Activated CD4-positive, alpha-beta memory T cell treated with anti-CD3 and anti-CD28 coated beads for 36 hours (primary cell): ENCODE results near the gene ID1. TPM values are rescaled to one million over a fixed set of nuclear protein-coding genes. Genes with fewer than 3 reads are reported as not detected.
A peak's percentile ranks its signal among the peaks of the same experiment; 100 is the strongest.
"Not testable (repeated sequence)": the region's sequence is repeated elsewhere in the genome, so short reads cannot be mapped to it uniquely, and the experiment has no call there.

Experiments used
- CTCF ChIA-PET: fragments of 350-600 bp; sonication (Branson Sonifier 250); formaldehyde crosslinking; loops from one replicate; lab custom pipeline; 2021; ENCODE audit warnings: antibody characterized with exemption, inconsistent platforms; lab: Charles Lee
- POLR2A ChIA-PET: fragments of 350-600 bp; sonication (Branson Sonifier 250); formaldehyde crosslinking; loops from one replicate; lab custom pipeline; 2021; ENCODE audit warnings: antibody characterized with exemption; lab: Charles Lee
- DNase-seq: peaks from one replicate; pipeline ENCODE4 v3.0.0-alpha.2; 2020
- H3K27ac Mint-ChIP-seq: one replicate; pipeline ENCODE4 v1.8.0; 2021; ENCODE audit warnings: mixed read lengths
- H3K27me3 Mint-ChIP-seq: one replicate; pipeline ENCODE4 v1.8.0; 2021; ENCODE audit warnings: mixed read lengths
- H3K36me3 Mint-ChIP-seq: one replicate; pipeline ENCODE4 v1.8.0; 2021; ENCODE audit warnings: mixed read lengths
- H3K4me1 Mint-ChIP-seq: one replicate; pipeline ENCODE4 v1.8.0; 2021; ENCODE audit warnings: low read depth, mixed read lengths
- H3K4me3 Mint-ChIP-seq: one replicate; pipeline ENCODE4 v1.8.0; 2021; ENCODE audit warnings: mild to moderate bottlenecking, mixed read lengths
- H3K9me3 Mint-ChIP-seq: one replicate; pipeline ENCODE4 v1.8.0; 2021; ENCODE audit warnings: mixed read lengths
- intact Hi-C: fragments of 100-400 bp; cut with micrococcal nuclease; formaldehyde crosslinking; loops from one replicate; pipeline ENCODE4 v1.15.1; 2023
- total RNA-seq, 2 experiments: library from RNA; stranded (reverse); gene quantifications; one replicate each; pipeline ENCODE4 v1.2.3, GENCODE V29; 2021

ID1 gene
- total RNA-seq, 2 experiments from 2014 or later: 0.90 to 1.3 TPM

DNA sequence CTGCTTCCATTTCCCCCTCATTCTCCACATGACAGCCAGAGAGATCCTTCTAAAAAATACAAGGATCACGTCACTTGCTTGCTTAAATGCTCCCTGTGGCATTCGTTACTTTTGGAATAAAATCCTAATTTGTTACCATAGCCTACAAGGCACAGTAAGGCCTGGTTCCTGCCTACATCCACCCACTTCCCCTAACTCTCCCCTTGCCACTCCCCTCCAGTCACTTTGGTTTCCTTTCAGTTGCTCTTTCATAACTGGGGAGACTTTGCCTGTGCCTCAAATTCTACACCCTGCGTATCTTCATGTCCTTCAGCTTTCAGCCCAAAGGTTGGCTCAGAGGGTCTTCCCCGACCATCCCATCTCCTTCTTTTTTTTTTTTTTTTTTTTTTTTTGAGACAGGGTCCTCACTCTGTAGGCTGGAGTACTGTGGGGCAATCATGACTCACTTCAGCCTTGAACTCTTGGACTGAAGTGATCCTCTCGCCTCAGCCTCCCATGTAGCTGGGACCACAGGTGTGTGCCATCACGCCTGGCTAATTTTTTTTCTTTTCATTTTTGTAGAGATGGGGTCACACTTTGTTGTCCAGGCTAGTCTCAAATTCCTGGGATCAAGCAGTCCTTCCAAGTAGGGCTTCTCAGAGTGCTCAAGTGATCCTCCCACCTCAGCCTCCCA lies 12.5 kb downstream of the ID1 start:
- Mint-ChIP-seq H3K9me3 (no peaks in the 10 kb centered on the region), H3K4me3 (no peak overlapping the region), H3K27me3 (peaks cover 1% of the 10 kb centered on the region), H3K27ac (no peak overlapping the region), H3K36me3 (no peaks in the 10 kb centered on the region), H3K4me1 (peaks cover 2% of the 10 kb centered on the region)
- CTCF ChIA-PET: interaction anchor here (18.8 kb wide), 1 partner anchor 51 kb away, joined by 1211 read pairs; no protein-coding TSS in a partner anchor
- POLR2A ChIA-PET: no interaction called here
- intact Hi-C loops: no loop called here
- no peak for DNase-seq

DNA sequence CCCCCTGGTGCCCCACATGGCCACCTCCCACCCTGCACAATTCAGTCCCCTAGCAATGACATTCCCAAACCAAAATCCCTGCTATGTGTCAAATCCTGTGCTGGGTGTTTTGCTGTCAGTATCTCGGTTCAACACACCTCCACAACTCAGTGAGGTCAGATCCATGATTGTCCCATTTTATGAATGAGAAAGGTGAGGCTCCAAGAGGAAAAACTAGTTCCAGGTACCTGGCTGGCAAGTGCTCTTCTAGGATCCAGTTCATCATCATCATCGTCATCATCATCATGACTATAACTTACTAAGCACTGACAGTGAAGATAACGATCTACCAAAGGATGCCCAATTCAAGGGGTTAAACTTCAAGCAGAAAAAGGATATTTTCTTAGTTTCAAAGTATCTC lies 15.2 kb downstream of the ID1 start:
- H3K4me3 Mint-ChIP-seq: no peak overlapping the region
- H3K36me3 Mint-ChIP-seq: no peaks in the 10 kb centered on the region
- intact Hi-C loops: no loop called here
- no peak for DNase-seq
- ChIA-PET CTCF (interaction anchor here (1.4 to 1.6 kb wide), 2 partner anchors 14 to 41 kb away, joined by 4 to 7 read pairs; no protein-coding TSS in a partner anchor), POLR2A (no interaction called here)
- no peak overlapping the region for H3K27ac Mint-ChIP-seq
- no peaks in the 10 kb centered on the region for H3K9me3 Mint-ChIP-seq
- H3K27me3 Mint-ChIP-seq: no peaks in the 10 kb centered on the region
- H3K4me1 Mint-ChIP-seq: no peaks in the 10 kb centered on the region

GRCh38 chr20:31623123-31623505 lies 18.0 kb downstream of the ID1 start:
- H3K4me1 Mint-ChIP-seq, POLR2A ChIA-PET, H3K27ac Mint-ChIP-seq, H3K27me3 Mint-ChIP-seq, DNase-seq, H3K4me3 Mint-ChIP-seq, H3K9me3 Mint-ChIP-seq, H3K36me3 Mint-ChIP-seq, intact Hi-C loops: not testable (repeated sequence)
- CTCF ChIA-PET: interaction anchor here (3.6 kb wide), 1 partner anchor 10 kb away, joined by 13 read pairs; no protein-coding TSS in a partner anchor

GRCh38 chr20:31626534-31626933 lies 21.4 kb downstream of the ID1 start:
- POLR2A ChIA-PET, H3K27me3 Mint-ChIP-seq, H3K4me1 Mint-ChIP-seq, H3K36me3 Mint-ChIP-seq, intact Hi-C loops, H3K9me3 Mint-ChIP-seq, H3K4me3 Mint-ChIP-seq, DNase-seq, H3K27ac Mint-ChIP-seq: not testable (repeated sequence)
- CTCF ChIA-PET: interaction anchor here (0.8 kb wide), 1 partner anchor 97 kb away, joined by 5 read pairs; no protein-coding TSS in a partner anchor

- CTCF ChIA-PET, H3K9me3 Mint-ChIP-seq: not testable (repeated sequence)
Observed at GRCh38 chr20:31628057-31628456, 23.0 kb downstream of the ID1 start.

DNA sequence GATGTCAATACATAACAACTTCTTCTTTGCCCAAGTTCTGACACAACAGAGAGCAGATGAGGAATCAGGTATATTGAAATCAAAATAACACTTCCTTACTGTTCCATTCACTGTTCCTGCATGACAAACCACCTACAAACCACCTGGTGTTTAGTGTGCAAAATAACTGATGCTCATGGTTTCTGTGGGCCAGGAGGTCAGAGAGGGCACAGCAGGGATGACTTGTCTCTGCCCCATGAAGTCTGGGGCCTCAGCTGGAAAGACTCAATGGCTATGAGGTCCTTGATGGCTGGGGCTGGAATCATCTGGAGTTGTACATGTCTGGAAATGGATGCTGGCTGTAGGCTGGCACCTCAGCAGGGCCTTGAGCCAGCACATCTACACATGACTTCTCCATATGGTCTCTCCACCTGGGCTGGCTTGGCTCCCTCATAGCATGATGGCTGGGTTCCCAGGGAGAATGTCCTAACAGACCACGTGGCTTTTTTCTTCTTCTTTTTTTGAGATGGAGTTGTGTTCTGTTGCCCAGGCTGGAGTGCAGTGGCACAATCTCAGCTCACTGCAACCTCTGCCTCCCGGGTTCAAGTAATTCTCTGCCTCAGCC lies 25.2 kb downstream of the ID1 start:
- H3K27me3 Mint-ChIP-seq: no peaks in the 10 kb centered on the region
- DNase-seq: peak; percentile 25
- CTCF ChIA-PET: interaction anchor here (0.7 to 7.5 kb wide), 3 partner anchors 31 to 91 kb away, joined by 3 to 164 read pairs (median 4); partner anchors contain the start of gene BCL2L1
- POLR2A ChIA-PET: no interaction called here
- H3K9me3 Mint-ChIP-seq: no peaks in the 10 kb centered on the region
- no peaks in the 10 kb centered on the region for H3K36me3 Mint-ChIP-seq
- H3K4me3 Mint-ChIP-seq: no peak overlapping the region
- intact Hi-C loops: no loop called here
- H3K27ac Mint-ChIP-seq: no peak overlapping the region
- H3K4me1 Mint-ChIP-seq: peaks cover 3% of the 10 kb centered on the region

More at GRCh38 chr20:31628057-31628456, 23.0 kb downstream of the ID1 start:
- H3K27ac Mint-ChIP-seq, H3K4me3 Mint-ChIP-seq, H3K27me3 Mint-ChIP-seq, DNase-seq, POLR2A ChIA-PET, intact Hi-C loops, H3K4me1 Mint-ChIP-seq, H3K36me3 Mint-ChIP-seq: not testable (repeated sequence)

GRCh38 chr20:31632548-31633338 lies 27.7 kb downstream of the ID1 start:
- no peaks in the 10 kb centered on the region for H3K9me3 Mint-ChIP-seq
- DNase-seq: no peak
- CTCF ChIA-PET: interaction anchor here (0.6 to 7.5 kb wide), 10 partner anchors 12 to 103 kb away, joined by 3 to 164 read pairs (median 6); partner anchors contain the start of gene BCL2L1
- peaks cover 3% of the 10 kb centered on the region for H3K4me1 Mint-ChIP-seq
- H3K36me3 Mint-ChIP-seq: no peaks in the 10 kb centered on the region
- POLR2A ChIA-PET: no interaction called here
- intact Hi-C loops: no loop called here
- H3K4me3 Mint-ChIP-seq: no peak overlapping the region
- no peaks in the 10 kb centered on the region for H3K27me3 Mint-ChIP-seq
- no peak overlapping the region for H3K27ac Mint-ChIP-seq

- intact Hi-C loops: no loop called here
- DNase-seq: no peak
- H3K36me3 Mint-ChIP-seq: no peaks in the 10 kb centered on the region
- no peak overlapping the region for H3K4me3 Mint-ChIP-seq
- CTCF ChIA-PET: interaction anchor here (0.8 to 7.5 kb wide), 26 partner anchors 9 to 205 kb away, joined by 3 to 164 read pairs (median 5); partner anchors contain the start of genes BCL2L1 and TPX2
- H3K9me3 Mint-ChIP-seq: no peaks in the 10 kb centered on the region
- H3K27me3 Mint-ChIP-seq: peaks cover 1% of the 10 kb centered on the region
- POLR2A ChIA-PET: interaction anchor here (0.6 to 1.3 kb wide), 2 partner anchors 28 to 78 kb away, joined by 3 to 5 read pairs; no protein-coding TSS in a partner anchor
- H3K4me1 Mint-ChIP-seq: peaks cover 3% of the 10 kb centered on the region
- no peak overlapping the region for H3K27ac Mint-ChIP-seq
Observed at GRCh38 chr20:31633339-31633914, 28.3 kb downstream of the ID1 start.

DNA sequence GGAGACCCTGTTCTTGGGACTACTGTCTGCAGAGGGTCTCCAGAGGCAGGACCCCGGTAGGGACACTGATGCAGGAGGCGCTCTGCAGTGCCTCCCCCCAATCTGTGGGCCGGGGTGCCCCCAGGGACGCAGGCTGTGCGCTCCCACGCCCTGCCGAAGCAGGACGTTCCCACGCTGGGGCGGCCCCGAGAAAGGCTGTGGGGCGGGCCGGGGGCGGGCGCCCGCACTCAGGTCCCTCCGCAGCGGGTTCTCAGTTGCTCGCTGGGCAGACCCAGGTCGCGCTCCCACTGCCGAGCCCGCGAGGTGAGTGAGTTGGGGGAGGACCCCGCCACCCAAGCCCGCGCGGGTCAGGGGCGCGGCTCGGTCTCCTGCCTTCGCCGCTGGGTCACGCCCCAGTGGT lies 32.6 kb downstream of the ID1 start, which contains the start of gene COX4I2:
Gene COX4I2, plus strand, starts transcription at position 253 of the 400 bp plus-strand sequence. CDS start 1,106 bp downstream, outside the sequence.
- intact Hi-C loops: no loop called here
- no peaks in the 10 kb centered on the region for H3K36me3 Mint-ChIP-seq
- H3K9me3 Mint-ChIP-seq: no peaks in the 10 kb centered on the region
- ChIA-PET CTCF (interaction anchor here (1.1 to 1.8 kb wide), 2 partner anchors 24 to 86 kb away, joined by 3 to 4 read pairs; no protein-coding TSS in a partner anchor), POLR2A (no interaction called here)
- no peak within 1 kb of the TSS for H3K27ac Mint-ChIP-seq
- peaks cover 1% of the 10 kb centered on the region for H3K27me3 Mint-ChIP-seq
- no peaks in the 10 kb centered on the region for H3K4me1 Mint-ChIP-seq
- DNase-seq: no peak
- H3K4me3 Mint-ChIP-seq: no peak within 1 kb of the TSS

DNA sequence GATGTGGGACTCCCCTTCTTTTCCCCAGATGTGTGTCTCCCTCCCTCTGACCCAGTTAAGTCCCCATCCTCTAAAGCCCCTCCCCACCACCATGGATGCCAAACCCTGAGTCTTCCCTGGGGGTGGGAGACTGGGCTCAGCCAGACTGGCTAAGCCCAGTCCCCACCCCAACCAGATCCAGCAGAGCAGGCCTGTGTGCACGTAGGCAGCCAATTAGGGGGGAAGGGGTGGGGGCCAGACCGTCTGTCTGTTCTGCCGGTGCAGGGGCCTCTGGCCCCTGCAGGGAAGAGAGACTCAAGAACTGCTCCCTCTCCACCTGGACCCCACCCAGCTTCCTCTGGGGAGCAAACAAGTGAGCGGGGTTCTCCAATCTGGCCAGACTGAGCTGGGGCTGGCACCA lies 33.2 kb downstream of the ID1 start:
- ChIA-PET POLR2A (no interaction called here), CTCF (interaction anchor here (1.1 to 1.8 kb wide), 2 partner anchors 23 to 85 kb away, joined by 3 to 4 read pairs; no protein-coding TSS in a partner anchor)
- no peak overlapping the region for H3K4me3 Mint-ChIP-seq
- intact Hi-C loops: no loop called here
- H3K36me3 Mint-ChIP-seq: no peaks in the 10 kb centered on the region
- peaks cover 4% of the 10 kb centered on the region for H3K4me1 Mint-ChIP-seq
- DNase-seq: no peak
- no peaks in the 10 kb centered on the region for H3K9me3 Mint-ChIP-seq
- no peak overlapping the region for H3K27ac Mint-ChIP-seq
- H3K27me3 Mint-ChIP-seq: peaks cover 1% of the 10 kb centered on the region

DNA sequence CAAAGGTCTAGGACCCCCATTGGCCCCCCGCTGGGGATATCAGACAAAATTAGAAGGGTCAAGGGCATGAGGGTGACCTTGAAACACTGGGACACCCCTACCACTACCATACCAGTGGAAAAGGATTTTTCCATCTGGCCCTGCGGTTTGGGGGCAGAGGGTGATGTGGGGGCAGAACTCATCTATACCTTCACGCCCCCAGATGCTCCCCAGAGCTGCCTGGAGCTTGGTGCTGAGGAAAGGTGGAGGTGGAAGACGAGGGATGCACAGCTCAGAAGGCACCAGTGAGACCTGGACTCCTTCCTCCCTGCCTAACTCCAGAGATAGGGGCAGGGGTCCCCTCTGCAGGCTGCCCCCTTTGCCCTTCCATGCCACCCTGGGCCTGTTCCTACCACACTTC lies 33.7 kb downstream of the ID1 start:
- ChIA-PET POLR2A (no interaction called here), CTCF (interaction anchor here (1.4 to 1.8 kb wide), 2 partner anchors 23 to 125 kb away, joined by 3 to 4 read pairs; no protein-coding TSS in a partner anchor)
- intact Hi-C loops: no loop called here
- no peak for DNase-seq
- peaks cover 4% of the 10 kb centered on the region for H3K4me1 Mint-ChIP-seq
- H3K36me3 Mint-ChIP-seq: no peaks in the 10 kb centered on the region
- no peaks in the 10 kb centered on the region for H3K9me3 Mint-ChIP-seq
- H3K27me3 Mint-ChIP-seq: peaks cover 1% of the 10 kb centered on the region
- no peak overlapping the region for H3K4me3 Mint-ChIP-seq
- H3K27ac Mint-ChIP-seq: no peak overlapping the region
